ENCODE data around the gene RAB9A. TPM values are rescaled to one million over a fixed set of nuclear protein-coding genes. Genes with fewer than 3 reads are reported as not detected.
"Not testable (repeated sequence)": the region's sequence is repeated elsewhere in the genome, so short reads cannot be mapped to it uniquely, and the experiment has no call there.

The RAB9A gene
- total and polyA plus RNA-seq, 7 donors, result 11.8 to 73.5 (median 28.6) TPM

- H3K9me3 ChIP-seq, result no peaks in the 10 kb centered on the region
- DNase-seq, result no peak
- no peaks in the 10 kb centered on the region for H3K27me3 ChIP-seq
- no peaks in the 10 kb centered on the region for H3K4me1 ChIP-seq
- TF ChIP-seq POLR2A (IDR thresholded peaks at IDR 0.05) (no peak), EP300 (IDR thresholded peaks at IDR 0.05) (no peak), POLR2AphosphoS5 (IDR thresholded peaks at IDR 0.05) (no peak), CTCF (IDR thresholded peaks at IDR 0.05) (no peak)
- H3K36me3 ChIP-seq, result no peaks in the 10 kb centered on the region
- H3K27ac ChIP-seq, result no peak overlapping the region
- intact Hi-C loops (cut with DNase I), result no loop called here
- H3K4me3 ChIP-seq, result no peak overlapping the region
These were observed 12.0 kb upstream of the RAB9A start for GRCh38 chrX:13676885-13677284.

- H3K9me3 ChIP-seq; intact Hi-C loops (cut with DNase I); H3K27me3 ChIP-seq; DNase-seq; H3K4me3 ChIP-seq; H3K36me3 ChIP-seq; H3K27ac ChIP-seq; H3K4me1 ChIP-seq: not testable (repeated sequence)
- 97 to 98% methylated on average over 3 to 4 of the region's 4 CpGs for WGBS, 2 donors
These were observed 9.2 kb upstream of the RAB9A start for GRCh38 chrX:13679700-13680099.

GRCh38 chrX:13681595-13681994 lies 7.3 kb upstream of the RAB9A start:
- Histone ChIP-seq H3K4me3 (no peak overlapping the region), H3K4me1 (no peaks in the 10 kb centered on the region), H3K9me3 (no peaks in the 10 kb centered on the region), H3K27me3 (no peaks in the 10 kb centered on the region), H3K27ac (no peak overlapping the region), H3K36me3 (no peaks in the 10 kb centered on the region)
- TF ChIP-seq EP300 (IDR thresholded peaks at IDR 0.05) (no peak), CTCF (IDR thresholded peaks at IDR 0.05) (no peak), POLR2AphosphoS5 (IDR thresholded peaks at IDR 0.05) (no peak), POLR2A (IDR thresholded peaks at IDR 0.05) (no peak)
- WGBS, 2 donors, result 92 to 93% methylated on average over 7 of the region's 7 CpGs
- intact Hi-C loops (cut with DNase I), result no loop called here
- no peak for DNase-seq

- Histone ChIP-seq H3K27me3 (peaks cover 0 to 4% (median 0%) of the 10 kb centered on the region in 3 donors), H3K4me3 (no peak overlapping the region), H3K36me3 (no peaks in the 10 kb centered on the region), H3K9me3 (no peaks in the 10 kb centered on the region), H3K27ac (no peak overlapping the region), H3K4me1 (peaks cover 0 to 9% (median 0%) of the 10 kb centered on the region in 4 donors)
- WGBS, 2 donors, result 90 to 96% methylated on average over 4 of the region's 4 CpGs
- no peak for TF ChIP-seq CTCF (IDR thresholded peaks at IDR 0.05)
- no peak for TF ChIP-seq POLR2AphosphoS5 (IDR thresholded peaks at IDR 0.05)
- TF ChIP-seq POLR2A (IDR thresholded peaks at IDR 0.05), result no peak
- no peak for TF ChIP-seq EP300 (IDR thresholded peaks at IDR 0.05)
- DNase-seq, result no peak
- intact Hi-C loops (cut with DNase I), result no loop called here
These were observed 4.6 kb upstream of the RAB9A start for GRCh38 chrX:13684361-13684760.

- TF ChIP-seq POLR2A (IDR thresholded peaks at IDR 0.05) (no peak), CTCF (IDR thresholded peaks at IDR 0.05) (no peak), EP300 (IDR thresholded peaks at IDR 0.05) (no peak), POLR2AphosphoS5 (IDR thresholded peaks at IDR 0.05) (no peak)
- Histone ChIP-seq H3K27ac (no peak overlapping the region), H3K36me3 (no peaks in the 10 kb centered on the region), H3K4me3 (no peak overlapping the region), H3K9me3 (no peaks in the 10 kb centered on the region), H3K27me3 (peaks cover 0 to 4% (median 0%) of the 10 kb centered on the region in 3 donors), H3K4me1 (peaks cover 0 to 9% (median 0%) of the 10 kb centered on the region in 4 donors)
- DNase-seq, result no peak
- intact Hi-C loops (cut with DNase I), result no loop called here
- WGBS, 2 donors, result 36 to 76% methylated on average over 3 of the region's 3 CpGs
These were observed 3.7 kb upstream of the RAB9A start for GRCh38 chrX:13685126-13685763.

Measured in sigmoid colon (tissue), 7 donors.